GM12892 (cell line): ENCODE measurements around the gene NUDT12.
A peak's percentile ranks its signal among the peaks of the same experiment; 100 is the strongest.

Source experiments
- DNase-seq: peaks from one replicate; pipeline ENCODE4 v3.0.0; 2011; ENCODE audit not compliant: insufficient read length
- FAIRE-seq: peaks from 2 replicates; lab custom pipeline; 2011; peaks lifted over from hg19 to GRCh38; lab: Jason Lieb, UNC
- POLR2A ChIP-seq: IDR thresholded peaks from 2 replicates; pipeline ENCODE4 v1.6.1; 2011; ENCODE audit warnings: low read depth, low read length, control low read depth
- POLR2AphosphoS5 ChIP-seq: IDR thresholded peaks from 2 replicates; pipeline ENCODE4 v1.6.1; 2011; ENCODE audit warnings: low read depth, low read length, control low read depth
- TAF1 ChIP-seq: IDR thresholded peaks from 2 replicates; pipeline ENCODE4 v1.6.1; 2011; ENCODE audit warnings: low read depth, mild to moderate bottlenecking, control low read depth, low read length, borderline replicate concordance

NUDT12 gene

DNA sequence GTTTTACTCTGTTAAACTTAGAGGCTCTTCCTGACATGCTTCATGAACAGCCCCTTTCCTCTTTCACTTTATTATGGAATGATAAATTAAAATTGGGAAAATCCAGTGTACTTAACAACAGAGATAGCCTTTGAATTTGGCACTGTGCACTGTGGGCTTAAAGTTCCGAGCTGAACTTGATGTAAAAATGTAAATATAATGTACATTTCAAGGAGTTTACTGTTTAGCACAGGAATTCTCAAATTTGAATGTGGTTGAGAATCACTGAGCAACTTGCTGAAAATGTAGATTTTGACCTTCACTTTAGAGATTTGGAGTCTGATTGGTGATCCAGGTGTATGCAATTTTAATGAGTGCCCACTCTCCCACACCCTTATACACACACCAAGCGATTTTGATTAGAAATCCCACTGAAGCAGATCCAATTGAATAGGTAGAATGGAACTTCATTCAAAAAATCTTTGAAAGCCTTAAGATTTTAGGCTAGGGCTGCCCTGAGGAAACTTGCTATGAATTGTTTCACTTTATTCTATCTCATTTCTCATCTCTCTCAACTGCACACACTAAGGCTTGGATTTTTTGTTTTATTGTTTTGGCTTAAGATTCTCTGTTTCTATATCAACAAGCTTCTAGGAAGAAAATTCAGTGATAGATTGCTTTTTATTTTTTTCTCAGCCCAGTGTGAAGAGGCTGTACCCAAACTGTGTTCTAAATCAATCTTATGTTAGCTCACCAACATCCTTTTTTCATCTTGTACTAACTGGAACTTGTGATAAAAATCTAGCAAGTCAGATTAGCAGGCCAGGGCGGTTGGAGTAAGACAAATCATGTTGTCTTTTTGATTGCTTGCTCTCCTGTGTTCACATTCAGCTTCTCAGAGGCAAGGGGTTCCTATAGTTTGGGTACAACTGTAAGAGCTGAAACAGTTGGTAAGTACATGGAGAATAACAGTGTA is 22.9 kb downstream of the NUDT12 start:
- TF ChIP-seq POLR2AphosphoS5 (no peak), TAF1 (no peak), POLR2A (no peak)
- DNase-seq (no peak), FAIRE-seq (peak; percentile 40)

DNA sequence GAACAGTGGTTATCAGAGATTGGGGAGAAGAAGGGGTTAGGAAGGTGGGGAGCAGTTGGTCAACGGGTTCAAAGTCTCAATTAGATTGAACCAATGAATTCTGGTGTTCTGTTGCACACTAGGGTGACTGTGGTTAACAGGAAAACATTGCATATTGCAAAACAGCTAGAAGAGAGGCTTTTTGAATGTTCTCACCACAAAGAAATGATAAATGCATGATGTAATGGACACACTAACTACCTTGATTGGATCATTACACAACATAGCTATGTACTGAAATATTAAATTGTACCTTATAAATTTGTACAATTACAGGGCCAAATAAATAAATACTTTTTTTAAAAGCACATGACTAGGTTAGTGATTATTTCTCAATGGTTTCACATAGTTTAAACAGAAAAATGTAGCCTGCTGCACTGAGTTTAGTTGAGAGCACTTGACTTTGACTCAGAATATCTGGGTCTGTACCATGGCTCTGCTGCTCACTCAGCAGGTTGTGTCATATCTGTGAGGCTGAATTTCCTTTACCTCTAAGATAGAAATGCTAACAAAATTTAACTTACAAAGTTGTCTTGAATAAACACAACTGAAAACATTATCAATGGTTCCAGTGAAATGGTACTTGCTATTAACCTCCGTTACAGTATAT is 30.4 kb downstream of the NUDT12 start:
- TF ChIP-seq TAF1, result no peak
- no peak for TF ChIP-seq POLR2AphosphoS5
- no peak for TF ChIP-seq POLR2A
- DNase-seq, result no peak
- FAIRE-seq, result no peak

DNA sequence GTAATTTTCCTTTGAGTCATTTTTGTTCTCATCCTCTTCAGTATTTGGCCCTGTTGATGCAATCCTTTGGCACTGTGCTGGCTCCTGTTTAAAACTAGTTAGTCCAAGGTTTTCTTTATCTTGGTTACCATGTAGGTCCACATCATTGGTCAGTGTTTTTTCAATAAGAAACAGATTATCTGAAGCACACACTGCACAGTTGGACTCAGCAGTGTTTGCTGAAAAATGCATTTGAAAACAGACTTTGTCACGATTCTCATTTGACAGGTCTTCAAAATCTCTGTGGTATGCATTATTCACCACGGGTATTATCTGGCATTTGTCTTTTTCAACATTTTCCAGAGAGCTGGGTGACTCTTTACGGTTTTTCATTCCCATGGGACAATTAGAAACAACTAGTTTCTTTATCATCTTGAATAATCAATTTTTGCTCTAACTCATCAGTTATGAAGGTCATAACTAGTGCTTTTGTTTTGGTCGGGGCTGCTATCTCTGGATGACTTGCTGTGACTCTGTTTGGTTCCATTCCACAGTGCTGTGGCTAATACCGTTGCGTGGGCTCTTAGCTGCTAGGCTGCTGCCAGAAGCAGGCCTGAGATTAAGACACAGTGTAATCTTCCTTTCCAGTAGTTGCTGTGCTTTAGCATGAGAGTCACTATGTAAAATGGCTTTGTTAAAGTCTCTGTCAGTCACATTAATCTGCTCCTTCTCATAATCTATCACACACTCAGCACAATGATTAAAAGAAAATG is 36.2 kb downstream of the NUDT12 start:
- FAIRE-seq, result peak; percentile 80
- DNase-seq, result no peak
- no peak for TF ChIP-seq POLR2A
- TF ChIP-seq TAF1, result no peak
- TF ChIP-seq POLR2AphosphoS5, result no peak

DNA sequence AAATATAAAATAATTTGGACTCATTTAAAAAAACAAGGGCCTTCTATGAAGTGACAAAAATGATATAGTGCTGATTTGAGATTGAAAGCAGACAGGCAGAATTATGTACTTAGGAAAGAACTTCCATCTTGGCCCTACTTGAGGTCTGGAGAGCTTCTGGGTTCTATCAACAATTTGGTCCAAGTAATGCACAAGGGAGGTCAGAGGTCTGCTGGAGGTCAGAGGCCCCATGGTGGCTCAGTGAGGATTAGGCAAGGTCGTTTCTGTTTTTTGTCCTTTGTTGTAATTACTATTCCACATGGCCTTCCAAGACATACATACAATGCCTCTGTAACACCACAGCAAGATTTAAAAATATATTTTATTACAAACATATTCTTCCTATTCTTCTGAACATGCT is 37.2 kb downstream of the NUDT12 start:
- no peak for TF ChIP-seq TAF1
- TF ChIP-seq POLR2A, result no peak
- TF ChIP-seq POLR2AphosphoS5, result no peak
- FAIRE-seq (no peak), DNase-seq (no peak)

DNA sequence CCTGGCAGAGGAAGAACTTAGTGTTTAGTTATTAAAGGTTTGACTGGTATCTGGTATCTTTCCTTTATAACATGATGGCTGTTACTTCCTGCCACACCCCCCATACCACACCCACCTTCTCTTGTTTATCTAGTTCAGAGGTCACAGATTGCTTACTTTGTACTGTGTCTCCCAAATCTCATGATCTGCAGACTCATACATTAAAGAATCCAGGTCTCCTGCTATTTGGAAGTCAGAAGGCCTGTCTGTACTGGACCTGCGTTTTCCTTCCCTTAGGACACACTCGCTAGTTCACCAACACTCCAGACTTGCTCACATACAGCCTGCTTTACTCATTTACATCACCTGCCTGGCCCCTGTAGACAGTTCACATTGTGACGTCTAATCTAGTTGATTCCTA is 39.3 kb downstream of the NUDT12 start:
- TF ChIP-seq POLR2A (no peak), POLR2AphosphoS5 (no peak), TAF1 (no peak)

DNA sequence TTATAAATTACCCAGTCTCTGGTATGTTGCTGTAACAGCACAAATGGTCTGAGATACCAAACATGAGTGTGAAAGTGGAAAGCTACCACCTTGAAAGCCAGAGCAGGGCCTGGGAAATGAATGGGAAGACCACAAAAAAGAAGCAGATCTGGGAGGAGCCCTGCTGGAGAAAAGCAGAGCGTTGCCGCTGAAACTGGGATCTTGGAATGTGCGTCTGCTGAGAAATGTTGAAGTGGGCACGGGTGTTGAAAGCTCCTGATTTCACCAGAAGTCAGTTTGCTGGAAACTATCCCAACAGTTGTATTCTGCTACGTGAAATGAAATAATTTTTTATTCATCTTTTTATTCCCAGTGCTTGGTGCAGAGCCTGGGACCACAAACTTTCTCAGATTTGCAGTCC is 40.0 kb downstream of the NUDT12 start:
- DNase-seq, result no peak
- TF ChIP-seq TAF1, result no peak
- TF ChIP-seq POLR2A, result no peak
- no peak for TF ChIP-seq POLR2AphosphoS5
- FAIRE-seq, result no peak

More for the DNA sequence above, 39.3 kb downstream of the NUDT12 start:
- DNase-seq (no peak), FAIRE-seq (no peak)

DNA sequence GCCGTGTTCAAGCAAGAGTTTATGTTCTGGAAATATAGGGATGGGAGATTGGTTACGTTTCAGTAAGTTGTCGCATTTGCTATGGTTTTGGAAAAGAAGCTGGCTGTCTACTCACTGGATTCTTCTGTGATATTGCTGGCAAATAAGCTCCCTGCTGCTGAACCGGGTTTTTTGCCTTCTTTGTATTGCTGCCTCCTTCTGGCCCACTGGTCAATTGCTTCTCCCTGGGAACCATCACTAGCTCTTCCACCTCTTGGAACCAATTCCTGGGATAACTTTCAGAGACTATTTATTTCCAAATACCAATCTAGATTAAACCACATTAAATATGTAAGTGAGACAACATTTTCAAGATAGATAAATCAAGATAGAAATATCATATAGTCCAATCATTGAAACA is 43.0 kb downstream of the NUDT12 start:
- TF ChIP-seq TAF1 (no peak), POLR2AphosphoS5 (no peak), POLR2A (no peak)
- DNase-seq (no peak), FAIRE-seq (no peak)

DNA sequence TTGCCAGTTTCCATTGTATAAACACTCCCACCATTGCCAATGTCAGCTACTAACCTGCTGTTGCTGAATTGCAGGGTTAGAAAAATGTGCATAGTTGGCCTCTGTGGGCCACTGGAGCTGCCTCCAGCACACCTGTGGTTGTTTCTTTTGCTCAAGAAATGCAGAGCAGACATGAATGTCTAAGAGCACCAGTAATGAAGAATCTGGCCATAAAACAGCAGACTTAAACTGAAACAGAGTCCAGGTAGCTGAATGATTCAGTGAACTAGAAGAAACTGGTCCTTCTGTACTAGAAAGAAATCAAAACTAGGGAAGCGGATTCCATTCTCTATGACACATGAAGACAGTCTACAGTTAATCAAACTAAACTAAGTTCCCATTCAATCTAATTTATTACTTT is 48.2 kb downstream of the NUDT12 start:
- TF ChIP-seq POLR2AphosphoS5, result no peak
- no peak for TF ChIP-seq POLR2A
- no peak for TF ChIP-seq TAF1
- FAIRE-seq (no peak), DNase-seq (no peak)

DNA sequence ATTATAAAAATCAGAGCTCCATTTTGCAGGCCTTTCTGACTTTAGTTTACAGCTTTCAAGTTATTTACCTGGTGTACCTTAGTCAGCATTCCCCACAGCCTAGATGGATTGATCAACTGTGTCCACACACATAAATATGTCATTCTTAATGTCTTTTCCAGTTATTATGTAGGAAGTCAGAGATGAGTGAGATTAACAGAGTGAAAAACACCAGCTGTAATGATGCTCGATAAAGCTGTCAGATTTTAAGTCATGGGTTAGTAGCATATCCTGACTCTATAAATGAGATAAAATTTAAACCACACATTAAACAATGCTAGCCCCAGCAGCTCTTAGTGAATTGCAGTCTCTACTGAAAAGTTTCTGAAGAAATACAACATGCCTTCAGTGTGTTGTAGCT is 48.9 kb downstream of the NUDT12 start:
- FAIRE-seq (peak; percentile 64), DNase-seq (no peak)
- no peak for TF ChIP-seq POLR2A
- TF ChIP-seq POLR2AphosphoS5, result no peak
- no peak for TF ChIP-seq TAF1

DNA sequence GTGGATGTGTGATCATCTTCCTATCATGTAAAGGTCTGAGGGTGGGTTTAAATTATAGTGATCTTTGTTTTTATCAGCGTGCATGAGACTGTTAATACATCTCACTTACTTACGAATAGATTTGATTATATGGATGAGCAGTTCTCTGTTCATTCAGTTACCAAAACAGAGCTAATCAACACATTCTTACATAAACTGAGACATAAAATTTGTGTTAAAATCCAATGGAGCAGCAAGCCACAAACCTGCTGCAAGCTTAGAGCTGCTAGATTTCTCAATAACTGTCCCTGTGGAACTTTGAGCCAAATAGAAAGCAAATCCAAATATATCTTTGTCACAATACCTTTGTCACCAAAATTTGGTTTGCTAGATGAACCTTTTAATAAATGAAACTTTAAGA is 50.1 kb downstream of the NUDT12 start:
- no peak for TF ChIP-seq TAF1
- TF ChIP-seq POLR2A, result no peak
- TF ChIP-seq POLR2AphosphoS5, result no peak
- DNase-seq (no peak), FAIRE-seq (no peak)

DNA sequence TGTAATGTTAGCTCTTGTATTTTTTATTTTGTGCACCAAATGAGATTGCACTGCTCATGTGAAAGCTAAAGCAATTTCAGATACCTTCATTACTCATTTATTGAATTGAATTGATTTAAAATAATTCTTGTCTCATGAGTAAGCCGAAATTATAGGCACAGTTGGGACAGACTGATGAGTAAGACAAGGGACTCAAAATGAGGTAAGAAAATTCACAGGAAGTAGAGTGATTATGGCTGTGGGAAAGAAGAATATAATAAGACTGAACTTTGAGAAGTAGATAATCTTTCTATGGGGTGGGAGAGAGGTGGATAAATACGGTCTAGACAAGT is 51.1 kb downstream of the NUDT12 start:
- FAIRE-seq (no peak), DNase-seq (no peak)
- TF ChIP-seq TAF1, result no peak
- no peak for TF ChIP-seq POLR2A
- TF ChIP-seq POLR2AphosphoS5, result no peak
